SH-SY5Y (cell line): Measurements from ENCODE around the gene PSAP.

Experiments
- GATA2 ChIP-seq: IDR thresholded peaks from 2 replicates; pipeline ENCODE4 v1.6.1; 2011; ENCODE audit warnings: mild to moderate bottlenecking, low read depth, low read length
- GATA3 ChIP-seq: IDR thresholded peaks from 2 replicates; pipeline ENCODE4 v1.6.1; 2011; ENCODE audit warnings: low read depth, mild to moderate bottlenecking, low read length, moderate library complexity

PSAP gene

GRCh38 chr10:71827852-71828251 is 23.2 kb downstream of the PSAP start:
- TF ChIP-seq GATA3 = no peak
- no peak for TF ChIP-seq GATA2

GRCh38 chr10:71825217-71825616 is 25.8 kb downstream of the PSAP start:
- no peak for TF ChIP-seq GATA2
- no peak for TF ChIP-seq GATA3

- TF ChIP-seq GATA3 (no peak), GATA2 (no peak)
Measured at GRCh38 chr10:71824333-71824732, 26.7 kb downstream of the PSAP start.

- no peak for TF ChIP-seq GATA2
- TF ChIP-seq GATA3 = no peak
Measured at GRCh38 chr10:71823356-71823755, 27.7 kb downstream of the PSAP start.

GRCh38 chr10:71821909-71822763 is 28.9 kb downstream of the PSAP start:
- TF ChIP-seq GATA3 = no peak
- TF ChIP-seq GATA2 = no peak

- TF ChIP-seq GATA3 (no peak), GATA2 (no peak)
Measured at GRCh38 chr10:71820966-71821365, 30.1 kb downstream of the PSAP start.

- TF ChIP-seq GATA2 (no peak), GATA3 (no peak)
Measured at GRCh38 chr10:71819985-71820384, 31.1 kb downstream of the PSAP start.

- no peak for TF ChIP-seq GATA3
- no peak for TF ChIP-seq GATA2
Measured at GRCh38 chr10:71819441-71819861, 31.6 kb downstream of the PSAP start.

- no peak for TF ChIP-seq GATA3
- TF ChIP-seq GATA2 = no peak
Measured at GRCh38 chr10:71818674-71819260, 32.3 kb downstream of the PSAP start.

- TF ChIP-seq GATA2 = no peak
- TF ChIP-seq GATA3 = no peak
Measured at GRCh38 chr10:71817831-71818655, 33.0 kb downstream of the PSAP start.

- TF ChIP-seq GATA3 (no peak), GATA2 (no peak)
Measured at GRCh38 chr10:71816936-71817618, 34.0 kb downstream of the PSAP start.

GRCh38 chr10:71816421-71816851 is 34.6 kb downstream of the PSAP start:
- TF ChIP-seq GATA2 (no peak), GATA3 (no peak)

GRCh38 chr10:71815515-71816130 is 35.4 kb downstream of the PSAP start:
- no peak for TF ChIP-seq GATA2
- TF ChIP-seq GATA3 = no peak

- no peak for TF ChIP-seq GATA3
- no peak for TF ChIP-seq GATA2
Measured at GRCh38 chr10:71814922-71815411, 36.1 kb downstream of the PSAP start.
